Measurements from ENCODE around the gene ECE1.
A peak's percentile ranks its signal among the peaks of the same experiment; 100 is the strongest.
"Not testable (repeated sequence)": the region's sequence is repeated elsewhere in the genome, so short reads cannot be mapped to it uniquely, and the experiment has no call there.

Gene ECE1

DNA sequence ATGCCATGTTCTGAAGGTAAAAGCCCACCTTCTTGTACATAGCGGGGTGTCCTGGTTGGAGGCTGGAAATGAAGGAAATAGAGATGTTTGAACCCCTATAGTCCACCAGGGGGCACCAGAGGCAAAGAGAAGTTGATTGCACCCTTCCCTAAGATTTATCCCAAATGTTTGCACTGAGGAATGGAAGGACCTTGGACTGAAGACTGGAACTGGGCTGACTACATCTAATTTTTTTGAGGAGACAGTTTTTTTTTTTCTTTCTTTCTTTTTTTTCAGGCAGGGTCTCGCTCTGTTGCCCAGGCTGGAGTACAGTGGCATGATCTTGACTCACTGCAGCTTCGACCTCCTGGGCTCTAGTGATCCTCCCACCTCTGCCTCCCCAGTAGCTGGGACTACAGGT lies 58.2 kb downstream of the ECE1 start:
- peak in 22 of 56 donors; percentile 2 to 74 (median 17) for DNase-seq

DNA sequence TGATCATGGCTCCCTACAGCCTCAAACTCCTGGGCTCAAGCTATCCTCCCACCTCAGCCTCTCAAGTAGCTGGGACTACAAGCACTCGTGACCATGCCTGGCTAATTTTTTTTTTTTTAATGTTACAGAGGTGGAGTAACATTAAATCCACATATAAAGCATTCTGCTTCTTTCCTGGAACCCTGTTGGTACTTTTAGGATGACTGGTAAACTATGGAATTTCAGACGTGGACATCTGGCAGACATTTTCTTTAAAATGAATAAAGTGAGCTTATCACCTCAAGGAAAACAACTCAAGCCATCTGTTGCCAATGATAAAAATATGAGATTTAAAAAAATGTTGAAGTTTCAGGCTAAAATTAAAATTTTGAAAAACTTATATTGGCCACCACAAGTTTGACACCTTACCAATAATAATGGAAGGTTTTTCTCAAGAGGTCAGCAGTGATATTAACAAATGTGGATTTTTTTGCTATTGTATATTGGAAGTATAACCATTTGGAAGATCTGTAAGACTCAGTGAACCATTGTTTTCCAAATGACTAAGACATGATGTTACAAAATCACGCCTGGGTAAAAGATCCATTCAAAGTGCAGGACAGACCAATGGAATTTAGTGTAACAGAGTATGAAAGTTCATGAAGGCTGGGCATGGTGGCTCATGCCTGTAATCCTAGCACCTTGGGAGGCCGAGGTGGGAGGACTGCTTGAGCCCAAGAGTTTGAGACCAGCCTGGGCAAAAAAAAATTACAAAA lies 60.8 kb downstream of the ECE1 start:
- DNase-seq: no peak

DNA sequence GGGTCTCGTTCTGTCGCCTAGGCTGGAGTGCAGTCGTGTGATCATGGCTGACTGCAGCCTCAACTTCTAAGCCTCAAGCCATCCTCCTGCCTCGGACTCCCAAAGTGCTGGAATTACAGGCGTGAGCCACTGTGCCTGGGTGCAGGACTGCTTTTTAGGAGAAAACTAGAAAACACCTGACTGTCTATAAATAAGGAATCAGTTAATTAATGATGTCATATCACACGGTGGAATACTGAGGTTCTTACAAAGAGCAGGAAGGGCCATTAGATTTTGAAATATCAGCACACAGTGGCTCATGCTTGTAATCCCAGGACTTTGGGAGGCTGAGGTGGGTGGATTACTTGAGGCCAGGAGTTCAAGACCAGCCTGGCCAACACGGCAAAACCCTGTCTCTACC lies 62.0 kb downstream of the ECE1 start:
- DNase-seq: not testable (repeated sequence)

DNA sequence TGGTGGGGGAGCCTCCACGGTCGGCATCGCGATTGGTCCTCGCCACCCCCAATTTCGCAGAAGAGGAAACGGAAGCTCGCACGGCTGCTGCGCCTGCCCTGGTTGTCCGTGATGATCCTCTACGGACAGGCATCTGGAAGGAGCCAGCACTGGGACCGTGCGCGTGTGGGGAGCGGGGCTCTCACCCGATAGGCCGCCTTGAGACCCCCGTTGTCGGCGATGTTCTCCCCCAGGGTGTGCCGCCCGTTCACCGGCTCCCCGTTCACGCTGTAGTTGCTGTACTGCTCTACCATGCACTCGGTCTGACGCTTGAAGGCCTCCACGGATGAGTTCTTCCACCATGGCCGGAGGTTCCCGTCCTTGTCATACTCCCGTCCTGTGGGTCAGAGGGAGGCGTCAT lies 65.2 kb downstream of the ECE1 start:
- DNase-seq: no peak

DNA sequence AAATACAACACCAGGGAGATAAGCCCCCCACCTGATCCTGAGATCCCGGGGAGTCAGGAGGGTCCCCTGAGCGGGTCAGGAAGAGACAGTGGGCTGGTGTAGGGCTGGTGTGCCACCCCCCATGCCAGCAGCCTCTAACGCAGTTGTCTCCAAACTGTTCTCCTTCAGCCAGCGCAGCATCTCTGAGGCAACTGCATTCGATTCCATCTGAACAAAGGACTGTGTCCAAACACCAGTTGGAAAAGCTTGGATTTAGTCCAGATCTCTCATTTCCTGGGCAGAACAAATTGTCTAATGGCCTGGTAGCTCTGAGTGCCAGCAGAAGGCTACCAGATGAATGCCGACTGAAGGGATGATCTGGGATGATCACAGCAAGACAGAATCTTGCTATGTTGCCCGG lies 69.4 kb downstream of the ECE1 start:
- DNase-seq: peak in 12 of 56 donors; percentile 3 to 49 (median 16)

DNA sequence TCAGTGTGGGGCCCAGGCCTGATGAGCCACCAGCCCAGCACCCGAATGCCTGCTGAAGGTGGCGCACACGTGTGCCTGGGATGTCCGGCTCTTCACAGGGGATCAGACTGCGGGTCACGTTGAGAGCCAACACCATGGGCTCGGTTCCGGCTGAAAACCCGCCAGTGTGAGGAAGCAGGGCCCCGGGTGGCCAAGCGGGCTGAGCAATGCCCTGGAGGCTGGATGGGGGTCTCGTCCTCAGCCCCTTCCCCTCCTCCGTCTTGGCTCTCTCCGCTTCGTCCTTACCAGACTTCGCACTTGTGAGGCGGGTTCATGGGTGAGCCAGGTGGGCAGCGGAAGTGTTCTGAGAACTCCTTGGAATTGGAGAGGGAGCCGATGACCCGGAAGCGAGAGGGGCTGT lies 70.6 kb downstream of the ECE1 start:
- DNase-seq: no peak

DNA sequence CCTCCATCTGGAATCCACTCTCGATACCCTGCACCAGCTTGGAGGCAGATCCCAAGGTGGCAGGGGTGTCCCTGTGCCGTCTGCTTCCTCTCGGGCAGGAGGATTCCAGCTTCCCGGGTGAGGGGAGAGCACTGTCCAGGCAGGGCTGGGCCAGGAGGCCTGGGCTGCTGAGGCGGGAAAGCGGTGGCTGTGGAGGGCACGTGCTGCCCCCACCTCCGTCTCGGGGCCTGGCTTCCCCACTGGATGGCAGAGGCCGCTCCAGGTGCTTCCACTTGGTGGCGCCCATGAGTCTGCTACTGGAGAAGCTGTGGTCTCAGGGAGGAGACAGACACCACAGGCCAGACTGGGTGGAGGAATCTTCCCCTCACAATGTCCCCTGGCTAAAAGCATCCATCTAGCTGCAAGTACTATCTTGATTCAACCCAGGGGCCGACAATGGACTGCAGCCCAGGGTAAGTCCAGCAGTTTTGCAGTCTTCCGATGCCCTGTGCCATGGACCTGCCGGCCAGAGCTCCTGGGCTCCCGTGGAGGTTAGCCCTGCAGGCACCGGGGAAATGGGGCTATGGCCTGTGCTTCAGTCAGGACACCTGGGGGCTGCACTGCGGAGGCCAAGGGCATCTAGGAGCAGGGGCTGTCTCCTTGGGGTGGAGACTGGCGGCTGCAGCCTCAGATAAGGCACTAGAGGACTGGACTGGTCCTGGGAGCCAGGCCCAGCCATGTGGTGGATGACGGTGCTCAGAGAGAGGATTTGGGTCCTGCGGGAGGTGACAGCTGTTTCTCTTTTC lies 72.3 kb downstream of the ECE1 start:
- DNase-seq: peak in 11 of 56 donors; percentile 4 to 47 (median 21)

DNA sequence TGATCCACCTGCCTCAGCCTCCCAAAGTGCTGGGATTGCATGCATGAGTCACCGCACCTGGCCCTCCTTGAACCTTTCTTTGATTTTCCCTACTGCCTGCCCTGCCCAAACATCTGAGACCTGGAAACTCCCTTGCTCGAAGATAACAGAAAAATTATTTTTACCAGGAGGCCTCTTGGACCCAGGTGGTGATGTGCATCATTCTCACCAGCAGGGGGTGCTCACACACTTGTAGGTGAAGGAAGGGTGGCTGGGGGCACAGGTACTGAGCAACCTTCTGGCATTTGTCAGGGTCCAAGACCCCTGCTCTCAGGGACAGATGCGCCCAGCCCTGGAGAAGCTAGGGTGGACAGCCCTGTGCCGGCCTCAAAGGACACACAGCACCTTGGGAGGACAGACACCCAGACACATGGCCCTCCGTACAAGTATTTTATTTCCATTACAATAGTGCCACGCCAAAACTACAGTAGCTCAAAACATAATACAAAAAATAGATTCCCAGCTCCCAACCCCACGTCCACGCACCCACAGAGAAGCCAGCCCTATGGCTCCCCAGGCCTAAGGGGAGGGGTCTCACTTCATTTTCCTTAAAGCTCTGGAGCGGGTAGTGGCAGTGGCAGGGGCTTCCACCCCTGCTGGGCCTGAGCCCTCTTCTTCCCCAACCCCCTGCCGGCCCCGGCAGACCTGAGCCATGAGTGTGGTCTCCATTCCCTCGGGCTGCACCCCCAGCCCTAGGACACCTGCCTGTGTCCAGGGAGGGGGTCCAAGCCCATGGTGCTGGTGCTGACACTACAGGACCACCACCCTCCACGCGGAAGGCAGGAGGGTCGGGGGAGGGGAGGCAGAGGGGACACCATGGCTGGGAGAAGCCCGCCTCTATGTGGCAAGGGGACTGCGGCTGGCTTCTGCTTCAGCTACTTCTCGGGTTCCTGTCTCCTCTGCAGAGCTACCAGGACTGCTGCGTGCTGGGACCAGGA lies 73.1 kb downstream of the ECE1 start:
- peak in 11 of 56 donors; percentile 5 to 24 (median 15) for DNase-seq

DNA sequence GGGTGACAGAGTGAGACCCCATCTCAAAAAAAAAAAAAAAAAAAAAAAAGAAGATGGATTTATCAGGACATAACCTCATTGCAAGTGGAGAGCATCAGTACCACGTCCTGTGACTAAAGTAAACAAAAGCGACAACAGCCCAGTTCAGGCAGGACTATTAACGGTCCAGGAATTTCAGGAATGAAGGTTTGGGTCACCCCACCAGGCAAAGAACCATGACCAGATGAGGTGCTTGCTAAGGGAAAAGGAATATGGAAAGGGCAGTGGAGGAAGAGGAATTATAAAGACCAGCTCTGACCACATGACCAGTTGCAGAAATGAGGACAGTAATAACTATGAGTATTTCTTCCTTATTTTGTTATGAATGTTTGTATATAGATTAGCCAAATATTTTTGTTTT lies 78.1 kb downstream of the ECE1 start:
- no peak for DNase-seq

DNA sequence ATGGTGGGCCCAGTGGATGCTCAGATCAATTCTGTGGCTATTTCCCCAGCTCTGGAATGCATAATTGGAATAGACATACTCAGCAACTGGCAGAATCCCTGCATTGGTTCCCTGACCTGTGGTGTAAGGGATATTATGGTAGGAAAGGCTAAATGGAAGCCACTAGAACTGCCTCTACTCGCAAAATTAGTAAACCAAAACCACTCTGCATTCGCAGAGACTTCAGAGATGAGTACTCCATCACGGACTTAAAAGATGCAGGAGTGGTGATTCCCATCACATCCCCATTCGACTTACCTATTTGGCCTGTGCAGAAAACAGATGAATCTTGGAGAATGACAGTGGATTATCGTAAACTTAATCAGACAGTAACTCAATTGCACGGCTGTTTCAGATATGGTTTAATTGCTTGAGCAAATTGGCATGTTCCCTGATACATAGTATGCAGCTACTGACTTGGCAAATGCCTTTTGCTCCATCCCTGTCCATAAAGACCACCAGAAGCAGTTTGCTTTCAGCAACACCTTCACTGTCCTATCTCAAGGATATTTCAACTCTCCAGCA lies 82.0 kb downstream of the ECE1 start:
- not testable (repeated sequence) for DNase-seq

DNA sequence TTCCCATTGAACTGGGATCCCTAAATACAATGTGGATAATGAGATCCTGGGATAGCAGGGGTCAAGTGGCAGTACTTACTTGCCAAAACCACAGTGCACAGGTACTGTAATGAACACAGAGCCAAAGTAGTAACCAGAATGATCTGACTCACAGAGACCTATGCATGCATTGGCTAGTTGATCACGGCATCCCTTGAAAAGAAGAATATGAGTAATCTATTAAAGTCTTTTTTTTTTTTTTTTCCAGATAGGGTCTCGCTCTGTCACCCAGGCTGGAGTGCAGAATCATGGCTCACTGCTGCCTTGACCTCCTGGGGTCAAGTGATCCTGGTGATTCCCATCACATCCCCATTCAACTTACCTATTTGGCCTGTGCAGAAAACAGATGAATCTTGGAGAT lies 84.1 kb downstream of the ECE1 start:
- no peak for DNase-seq

DNA sequence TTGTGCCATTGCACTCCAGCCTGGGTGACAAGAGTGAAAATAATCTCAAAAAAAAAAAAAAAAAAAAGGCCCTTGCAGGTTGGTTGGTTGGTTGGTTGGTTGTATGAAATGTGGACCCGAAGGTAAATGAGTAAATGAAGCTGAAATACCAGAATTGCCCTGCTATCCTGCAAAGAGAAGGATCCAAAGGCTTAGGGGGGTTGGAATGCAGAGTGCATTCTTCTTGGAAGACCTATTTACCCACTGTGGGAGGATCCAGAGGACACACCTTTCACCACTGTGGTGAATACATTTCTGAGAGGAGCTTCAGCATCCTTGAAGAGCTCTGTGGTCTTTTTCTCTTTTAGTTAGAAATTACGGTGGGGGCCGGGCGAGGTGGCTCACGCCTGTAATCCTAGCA lies 84.8 kb downstream of the ECE1 start:
- no peak for DNase-seq

DNA sequence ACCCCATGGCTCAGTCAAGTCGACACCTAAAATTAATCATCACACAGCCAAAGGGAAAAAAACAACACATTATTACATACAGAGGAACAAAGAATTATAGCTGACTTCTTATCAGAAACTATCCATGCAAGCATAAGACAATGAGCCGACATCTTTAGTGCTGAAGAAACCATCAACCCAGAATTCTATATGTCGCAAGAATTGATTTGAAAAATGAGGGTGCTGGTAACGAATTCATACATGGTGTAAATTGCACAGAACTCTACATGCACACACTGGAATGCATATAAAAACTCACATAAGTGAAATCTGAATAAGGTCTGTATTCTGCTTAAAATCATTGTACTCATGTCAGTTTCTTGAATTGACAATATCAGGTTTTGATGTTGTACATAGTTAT lies 88.6 kb downstream of the ECE1 start:
- no peak for DNase-seq

DNA sequence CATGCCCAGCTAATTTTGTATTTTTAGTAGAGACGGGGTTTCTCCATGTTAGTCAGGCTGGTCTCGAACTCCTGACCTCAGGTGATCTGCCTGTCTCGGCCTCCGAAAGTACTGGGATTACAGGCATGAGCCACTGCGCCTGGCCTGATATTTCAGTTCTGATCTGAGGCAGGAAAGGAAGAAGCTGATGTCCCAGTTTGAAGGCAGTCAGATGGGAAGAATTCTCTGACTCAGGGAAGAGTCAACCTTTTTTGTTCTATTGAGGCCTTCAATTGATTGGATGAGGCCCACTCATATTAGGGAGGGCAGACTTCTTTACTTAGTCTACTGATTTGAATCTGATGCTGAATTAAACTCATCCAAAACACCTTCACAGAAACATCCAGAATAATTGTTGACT lies 89.0 kb downstream of the ECE1 start:
- DNase-seq: not testable (repeated sequence)

DNA sequence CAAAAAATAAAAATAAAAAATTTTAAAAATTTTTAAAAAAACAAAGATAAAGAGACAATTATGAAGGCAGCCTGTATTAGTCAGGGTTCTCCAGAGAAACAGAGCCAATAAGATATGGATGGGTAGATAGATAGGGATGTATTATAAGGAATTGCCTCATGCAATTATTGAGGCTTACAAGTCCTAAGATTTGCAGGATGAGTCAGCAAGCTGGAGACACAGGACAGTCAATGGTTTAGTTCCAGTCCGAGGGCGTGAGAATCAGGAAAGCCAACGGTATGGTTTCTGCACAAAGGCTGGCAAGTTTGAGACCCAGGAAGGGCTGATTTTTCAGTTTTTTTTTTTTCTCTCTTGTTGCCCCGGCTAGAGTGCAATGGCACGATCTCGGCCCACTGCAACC lies 89.5 kb downstream of the ECE1 start:
- no peak for DNase-seq

DNA sequence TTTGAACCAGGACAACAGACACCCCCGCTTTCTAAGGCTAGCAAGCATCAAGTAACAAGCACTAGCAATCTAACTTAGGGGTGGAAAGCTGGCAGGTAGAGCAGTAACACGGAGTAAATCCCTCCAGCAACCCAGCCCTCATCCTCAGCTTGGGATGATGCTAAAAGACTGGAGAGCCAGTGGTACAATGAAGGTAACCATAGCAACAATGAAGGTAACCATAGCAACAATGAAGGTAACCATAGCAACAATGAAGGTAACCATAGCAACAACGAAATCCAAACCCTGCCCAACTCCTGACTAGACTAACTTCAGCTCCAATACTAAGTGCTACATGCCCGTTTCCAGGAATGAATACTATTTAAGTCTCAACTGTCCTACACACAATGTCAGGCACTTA lies 91.3 kb downstream of the ECE1 start:
- no peak for DNase-seq

DNA sequence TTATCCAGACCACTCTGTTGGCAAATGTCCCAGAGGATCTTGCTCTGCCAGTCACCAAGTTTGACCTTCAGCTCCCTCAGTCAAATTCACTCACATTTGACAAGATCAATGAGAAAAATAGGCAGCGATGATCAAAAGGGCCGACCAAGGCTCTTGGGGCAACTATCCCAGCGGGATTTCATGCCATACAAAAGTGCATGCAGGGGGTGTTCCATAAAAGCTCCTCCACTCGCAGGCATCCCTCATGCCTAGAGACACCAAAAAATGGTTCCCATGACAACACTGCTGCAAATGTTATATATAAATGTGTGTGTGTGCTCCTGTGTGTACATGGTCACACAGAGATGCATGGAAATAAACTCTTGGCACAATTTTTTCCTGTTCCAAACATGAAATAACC lies 97.4 kb downstream of the ECE1 start:
- DNase-seq: peak in 3 of 56 donors; percentile 4 to 26 (median 26)

DNA sequence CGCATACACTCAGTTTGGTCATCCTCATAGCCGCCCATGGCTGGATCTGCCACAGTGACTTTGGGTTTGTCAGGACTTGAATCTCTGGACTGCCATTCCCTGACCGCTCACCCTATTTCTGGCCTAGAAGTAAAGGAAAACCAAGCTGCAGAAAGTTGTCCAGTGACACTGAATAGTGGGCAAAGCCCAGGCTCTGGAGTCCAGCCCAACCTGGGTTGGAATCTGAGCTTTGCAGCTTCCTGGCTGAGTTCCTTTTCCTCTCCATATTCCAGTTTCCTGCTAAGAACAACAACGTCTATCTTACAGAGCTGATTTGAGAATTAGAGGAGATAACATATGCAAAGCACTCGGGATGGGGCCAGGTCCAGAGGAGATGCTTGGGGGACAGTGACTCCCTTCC lies 98.0 kb downstream of the ECE1 start:
- no peak for DNase-seq

DNA sequence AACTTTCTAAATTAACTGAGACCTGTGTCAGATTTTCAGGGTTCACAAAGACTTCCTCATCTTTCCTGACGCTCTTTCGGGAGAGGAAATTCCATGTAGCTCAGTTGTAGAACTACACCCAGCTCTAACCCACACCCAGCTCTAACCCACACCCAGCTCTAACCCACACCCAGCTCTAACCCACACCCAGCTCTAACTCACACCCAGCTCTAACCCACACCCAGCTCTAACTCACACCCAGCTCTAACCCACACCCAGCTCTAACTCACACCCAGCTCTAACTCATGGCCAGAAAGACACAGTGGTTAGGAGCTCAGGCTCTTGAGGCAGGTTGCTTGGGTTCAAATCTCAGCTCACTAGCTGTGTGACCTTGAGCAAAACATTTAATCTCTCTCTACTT lies 99.5 kb downstream of the ECE1 start:
- not testable (repeated sequence) for DNase-seq

DNA sequence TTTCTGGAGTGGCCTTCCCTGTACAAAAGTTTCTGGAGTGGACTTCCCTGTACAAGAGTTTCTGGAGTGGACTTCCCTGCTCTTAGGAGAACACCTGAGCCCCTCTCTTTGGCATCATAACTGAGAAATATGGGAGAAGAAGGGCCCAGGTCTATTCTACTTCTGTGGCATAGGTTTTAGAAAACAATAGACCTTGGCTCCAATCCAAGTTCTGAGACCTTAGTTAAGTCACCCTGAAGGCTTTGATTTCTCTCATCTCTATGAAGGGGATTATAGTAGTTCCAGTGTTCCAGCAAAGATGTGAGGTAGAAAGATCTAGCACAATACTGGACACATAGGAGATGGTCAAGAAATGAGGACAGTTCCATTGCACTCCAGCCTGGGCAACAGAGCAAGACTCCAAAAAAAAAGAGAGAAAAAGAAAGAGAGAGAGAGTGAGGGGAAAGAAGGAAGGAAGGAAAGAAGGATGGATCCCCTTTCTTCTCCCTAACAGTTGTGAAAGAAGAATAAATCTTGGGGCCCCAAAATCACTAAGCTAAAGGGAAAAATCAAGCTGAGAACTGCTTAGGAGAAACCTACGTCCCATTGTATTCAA lies 100.3 kb downstream of the ECE1 start:
- DNase-seq: no peak

DNA sequence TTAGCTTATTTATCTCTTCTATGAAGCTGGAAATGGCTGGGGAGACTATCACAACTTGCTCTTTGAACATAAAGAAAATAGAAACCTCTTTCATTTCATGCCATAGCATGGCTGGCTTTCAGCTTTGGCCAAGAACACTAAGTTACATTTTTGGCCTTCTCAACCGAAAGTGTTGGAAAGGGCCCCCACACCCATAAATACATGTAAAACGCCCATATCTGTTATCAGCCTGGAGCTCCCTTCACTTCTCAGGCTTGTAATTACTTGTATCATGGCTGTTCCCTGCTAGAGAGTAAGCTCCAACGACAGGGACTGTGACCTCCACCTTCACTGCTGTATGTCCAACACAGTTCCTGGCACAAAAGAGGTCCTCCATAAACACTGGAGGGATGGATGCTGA lies 100.8 kb downstream of the ECE1 start:
- DNase-seq: no peak
